HG02840 (cell line): ENCODE data around the gene CHP2.

Source experiments
- ATAC-seq: cut with Tn5 transposase; IDR thresholded peaks from one replicate; pipeline ENCODE4 v1.9.1; 2021; ENCODE audit warnings: mild to moderate bottlenecking, moderate library complexity, moderate number of reproducible peaks; ENCODE audit not compliant: unreplicated experiment, low FRiP score

The CHP2 gene

GRCh38 chr16:23803591-23804123 lies 48.8 kb downstream of the CHP2 start:
- no peak for ATAC-seq

DNA sequence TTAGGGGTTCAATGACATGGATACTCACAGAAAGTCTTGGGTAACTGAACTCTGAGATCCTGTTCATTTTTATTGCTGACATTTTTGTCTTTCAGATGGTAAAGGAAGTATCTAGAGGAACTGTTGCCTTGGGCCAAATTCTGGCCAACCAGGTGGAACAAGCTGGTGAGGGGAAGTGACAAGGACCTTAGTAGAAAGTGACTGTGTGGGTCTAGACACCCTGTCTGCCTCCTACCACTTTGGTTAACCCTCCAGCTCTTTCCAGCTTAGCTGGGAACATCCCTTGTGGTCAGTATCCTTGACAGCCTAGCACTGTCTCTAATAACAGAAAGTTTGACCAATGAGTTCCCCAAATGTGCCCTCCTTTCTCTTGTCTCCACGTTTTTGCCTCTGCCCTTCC lies 52.2 kb downstream of the CHP2 start:
- ATAC-seq = no peak
